Measurements from ENCODE around the gene TRAPPC10.

TRAPPC10 gene, protein sequence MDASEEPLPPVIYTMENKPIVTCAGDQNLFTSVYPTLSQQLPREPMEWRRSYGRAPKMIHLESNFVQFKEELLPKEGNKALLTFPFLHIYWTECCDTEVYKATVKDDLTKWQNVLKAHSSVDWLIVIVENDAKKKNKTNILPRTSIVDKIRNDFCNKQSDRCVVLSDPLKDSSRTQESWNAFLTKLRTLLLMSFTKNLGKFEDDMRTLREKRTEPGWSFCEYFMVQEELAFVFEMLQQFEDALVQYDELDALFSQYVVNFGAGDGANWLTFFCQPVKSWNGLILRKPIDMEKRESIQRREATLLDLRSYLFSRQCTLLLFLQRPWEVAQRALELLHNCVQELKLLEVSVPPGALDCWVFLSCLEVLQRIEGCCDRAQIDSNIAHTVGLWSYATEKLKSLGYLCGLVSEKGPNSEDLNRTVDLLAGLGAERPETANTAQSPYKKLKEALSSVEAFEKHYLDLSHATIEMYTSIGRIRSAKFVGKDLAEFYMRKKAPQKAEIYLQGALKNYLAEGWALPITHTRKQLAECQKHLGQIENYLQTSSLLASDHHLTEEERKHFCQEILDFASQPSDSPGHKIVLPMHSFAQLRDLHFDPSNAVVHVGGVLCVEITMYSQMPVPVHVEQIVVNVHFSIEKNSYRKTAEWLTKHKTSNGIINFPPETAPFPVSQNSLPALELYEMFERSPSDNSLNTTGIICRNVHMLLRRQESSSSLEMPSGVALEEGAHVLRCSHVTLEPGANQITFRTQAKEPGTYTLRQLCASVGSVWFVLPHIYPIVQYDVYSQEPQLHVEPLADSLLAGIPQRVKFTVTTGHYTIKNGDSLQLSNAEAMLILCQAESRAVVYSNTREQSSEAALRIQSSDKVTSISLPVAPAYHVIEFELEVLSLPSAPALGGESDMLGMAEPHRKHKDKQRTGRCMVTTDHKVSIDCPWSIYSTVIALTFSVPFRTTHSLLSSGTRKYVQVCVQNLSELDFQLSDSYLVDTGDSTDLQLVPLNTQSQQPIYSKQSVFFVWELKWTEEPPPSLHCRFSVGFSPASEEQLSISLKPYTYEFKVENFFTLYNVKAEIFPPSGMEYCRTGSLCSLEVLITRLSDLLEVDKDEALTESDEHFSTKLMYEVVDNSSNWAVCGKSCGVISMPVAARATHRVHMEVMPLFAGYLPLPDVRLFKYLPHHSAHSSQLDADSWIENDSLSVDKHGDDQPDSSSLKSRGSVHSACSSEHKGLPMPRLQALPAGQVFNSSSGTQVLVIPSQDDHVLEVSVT

DNA sequence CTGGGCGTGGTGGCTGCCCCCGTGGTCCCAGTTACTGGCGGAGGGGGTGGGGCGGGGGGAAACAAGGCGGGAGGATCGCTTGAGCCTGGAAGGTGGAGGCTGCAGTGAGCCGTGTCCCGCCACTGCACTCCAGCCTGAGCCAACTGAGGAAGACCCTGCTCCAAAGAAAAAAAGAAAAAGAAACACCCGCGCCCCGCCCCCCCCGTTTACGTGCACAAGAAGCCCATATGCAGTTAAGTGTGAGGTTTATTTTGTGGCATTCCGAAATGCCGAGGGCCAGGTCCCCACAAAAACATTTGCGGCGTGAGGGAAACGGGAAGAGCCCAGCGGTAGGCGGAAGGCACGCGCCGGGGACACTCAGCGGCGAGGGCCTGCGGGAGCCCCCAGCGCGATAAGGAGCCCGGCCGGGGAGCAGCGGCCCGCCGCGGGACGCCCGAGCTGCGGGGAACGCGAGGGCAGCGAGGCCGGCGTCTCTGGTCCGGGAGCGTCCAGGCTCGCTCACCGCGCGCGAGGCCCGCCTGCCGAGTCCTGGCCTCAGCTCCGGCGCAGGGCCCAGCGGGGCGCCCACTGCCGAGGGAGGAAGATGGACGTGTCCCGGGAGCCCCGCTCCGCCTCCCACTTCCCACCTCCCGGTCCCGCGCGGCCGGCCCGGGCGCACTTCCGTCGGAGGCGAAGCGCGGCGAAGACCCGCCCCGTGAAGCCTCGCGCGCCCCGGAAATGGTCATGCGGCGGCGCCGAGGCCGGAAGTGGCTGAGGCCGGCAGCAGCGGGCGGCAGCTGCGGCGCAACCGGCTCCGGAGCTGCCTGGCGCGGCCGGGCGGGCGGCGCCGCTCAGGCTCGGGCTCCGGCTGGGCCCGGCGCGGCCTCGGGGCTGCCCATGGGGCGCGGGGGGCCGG is at the start of gene TRAPPC10:
TRAPPC10 (plus strand) TSS at position 731 of the 895 bp plus-strand sequence. CDS start 185 bp downstream, outside the sequence.
- peak; percentile 74 for DNase-seq

DNA sequence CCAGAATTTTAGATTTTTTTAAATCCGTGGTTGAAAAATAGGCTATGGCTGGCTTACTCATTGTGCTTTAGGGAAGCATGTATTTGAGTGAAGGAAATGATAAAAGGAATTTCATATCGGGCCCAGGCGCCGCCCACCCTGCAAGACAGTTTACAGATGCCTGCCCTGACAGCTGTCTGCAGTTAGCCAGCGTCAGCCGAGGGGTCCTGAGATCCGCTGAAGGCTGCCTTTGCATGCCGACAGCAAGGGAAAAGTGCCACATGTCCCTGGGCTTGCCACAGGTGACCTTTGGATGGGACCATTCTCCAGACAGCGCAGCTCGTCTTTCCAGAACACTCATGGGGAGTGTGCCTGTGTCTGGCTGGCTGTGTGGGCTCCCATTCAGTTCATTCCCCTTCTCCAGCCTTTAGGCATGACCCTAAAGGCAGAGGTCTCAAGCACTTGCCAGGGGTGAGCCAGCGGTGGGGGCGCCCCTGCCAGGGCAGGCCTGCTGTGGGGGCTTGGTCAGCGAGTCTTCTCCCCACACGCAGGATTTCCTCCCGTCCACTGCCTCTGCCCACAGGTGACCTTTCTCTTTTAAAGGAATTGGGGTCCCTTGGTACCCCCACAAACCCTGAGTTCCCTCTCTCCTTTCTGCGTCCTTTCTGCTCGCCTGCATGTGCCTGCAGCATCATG is 46.1 kb upstream of the TRAPPC10 start:
- no peak for DNase-seq

DNA sequence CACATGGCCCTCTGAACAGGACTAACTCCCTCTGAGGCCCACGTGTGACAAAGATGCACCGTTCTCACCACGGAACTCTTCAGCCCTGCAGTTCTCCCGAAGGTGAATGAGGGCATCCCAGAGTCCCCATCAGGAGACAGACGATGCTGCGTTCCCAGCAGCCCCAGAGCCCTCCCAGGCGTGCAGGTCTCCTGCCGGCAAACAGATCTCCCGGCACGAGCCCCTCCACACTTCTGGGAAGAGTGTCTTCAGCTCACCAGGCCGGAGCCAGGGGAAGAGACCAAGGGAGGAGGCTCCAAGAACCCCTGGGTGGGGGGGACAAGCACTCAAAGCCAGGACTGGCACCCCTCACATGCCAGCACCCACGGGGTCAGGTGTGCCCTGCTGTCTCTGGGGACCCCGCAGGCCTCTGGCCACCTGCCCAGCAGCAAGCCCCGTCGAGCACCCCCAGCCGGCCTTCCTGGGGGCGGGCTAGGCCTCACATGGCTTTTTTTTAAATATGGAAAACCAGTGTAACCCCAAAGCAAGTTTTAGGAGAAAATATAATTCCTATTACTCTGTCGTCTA is 45.1 kb upstream of the TRAPPC10 start:
- DNase-seq: no peak

DNA sequence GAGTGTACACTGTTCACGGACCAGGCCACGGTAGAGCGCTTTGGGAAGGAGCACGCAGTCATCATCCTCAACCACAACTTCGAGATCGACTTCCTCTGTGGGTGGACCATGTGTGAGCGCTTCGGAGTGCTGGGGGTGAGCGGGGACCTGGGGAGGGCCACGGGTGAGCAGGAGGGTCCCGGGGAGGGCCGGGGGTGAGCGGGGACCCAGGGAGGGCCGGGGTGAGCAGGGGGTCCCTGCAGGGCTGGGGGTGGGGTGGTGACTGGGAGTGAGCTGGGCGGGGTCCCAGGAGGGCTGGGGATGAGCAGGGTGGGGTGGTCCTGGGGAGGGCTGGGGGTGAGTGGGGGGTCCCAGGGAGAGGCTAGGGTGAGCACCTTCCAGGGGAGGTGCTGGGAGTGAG is 44.1 kb upstream of the TRAPPC10 start:
- no peak for DNase-seq

DNA sequence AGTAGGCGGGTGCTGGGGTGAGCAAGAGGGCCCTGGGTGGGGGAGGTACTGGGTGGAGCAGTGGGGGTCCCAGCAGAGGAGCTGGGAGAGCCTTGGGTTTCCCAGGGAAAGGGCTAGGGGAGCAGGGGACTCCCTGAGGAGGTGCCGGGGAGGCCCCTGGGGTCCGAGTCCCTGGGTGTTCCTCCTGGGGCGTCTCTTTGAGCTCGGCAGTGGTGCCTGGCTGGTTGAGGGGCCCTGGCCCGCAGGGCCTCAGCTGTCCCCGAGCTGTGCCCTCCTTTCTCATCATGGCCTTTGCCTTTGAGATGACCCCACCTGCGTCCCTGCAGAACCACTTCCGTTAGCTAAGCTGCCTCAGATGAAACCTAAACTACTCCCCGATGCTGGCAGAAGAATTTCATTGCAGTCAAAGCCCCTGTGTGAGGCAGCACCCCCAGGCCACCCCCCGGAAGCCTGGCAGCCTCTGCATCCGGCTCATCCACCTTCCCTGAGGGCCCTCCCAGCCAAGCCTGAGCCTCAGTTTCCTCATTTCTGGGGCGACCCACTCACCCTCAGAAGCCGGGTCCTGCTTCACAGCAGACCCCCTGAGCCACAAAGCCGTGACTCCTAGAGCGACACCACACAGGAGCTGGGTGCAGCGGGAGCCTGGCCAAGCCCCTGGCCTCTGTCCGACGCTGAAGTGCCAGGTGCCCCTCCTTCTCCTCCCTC is 43.5 kb upstream of the TRAPPC10 start:
- no peak for DNase-seq

DNA sequence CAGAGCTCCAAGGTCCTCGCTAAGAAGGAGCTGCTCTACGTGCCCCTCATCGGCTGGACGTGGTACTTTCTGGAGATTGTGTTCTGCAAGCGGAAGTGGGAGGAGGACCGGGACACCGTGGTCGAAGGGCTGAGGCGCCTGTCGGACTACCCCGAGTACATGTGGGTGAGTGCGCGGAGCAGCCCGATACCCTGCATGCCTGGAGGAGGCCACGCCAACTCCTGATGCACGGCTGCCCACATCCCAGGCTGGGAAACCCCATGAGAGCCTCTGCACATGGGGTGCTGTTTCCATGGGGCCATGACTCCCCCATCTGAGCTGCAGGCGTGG is 43.0 kb upstream of the TRAPPC10 start:
- no peak for DNase-seq

DNA sequence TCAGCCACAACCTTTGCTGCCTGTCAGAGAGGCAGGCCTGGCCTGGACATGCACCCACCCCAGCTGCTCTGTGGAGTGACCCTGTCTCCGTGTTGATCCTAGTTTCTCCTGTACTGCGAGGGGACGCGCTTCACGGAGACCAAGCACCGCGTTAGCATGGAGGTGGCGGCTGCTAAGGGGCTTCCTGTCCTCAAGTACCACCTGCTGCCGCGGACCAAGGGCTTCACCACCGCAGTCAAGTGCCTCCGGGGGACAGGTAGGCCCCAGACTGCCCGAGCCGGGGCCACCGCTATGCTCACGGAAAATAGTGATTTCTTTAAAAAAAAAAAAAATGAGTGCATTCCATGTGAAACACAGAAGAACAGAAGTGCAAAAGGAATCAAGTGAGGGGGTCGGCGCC is 41.6 kb upstream of the TRAPPC10 start:
- no peak for DNase-seq

DNA sequence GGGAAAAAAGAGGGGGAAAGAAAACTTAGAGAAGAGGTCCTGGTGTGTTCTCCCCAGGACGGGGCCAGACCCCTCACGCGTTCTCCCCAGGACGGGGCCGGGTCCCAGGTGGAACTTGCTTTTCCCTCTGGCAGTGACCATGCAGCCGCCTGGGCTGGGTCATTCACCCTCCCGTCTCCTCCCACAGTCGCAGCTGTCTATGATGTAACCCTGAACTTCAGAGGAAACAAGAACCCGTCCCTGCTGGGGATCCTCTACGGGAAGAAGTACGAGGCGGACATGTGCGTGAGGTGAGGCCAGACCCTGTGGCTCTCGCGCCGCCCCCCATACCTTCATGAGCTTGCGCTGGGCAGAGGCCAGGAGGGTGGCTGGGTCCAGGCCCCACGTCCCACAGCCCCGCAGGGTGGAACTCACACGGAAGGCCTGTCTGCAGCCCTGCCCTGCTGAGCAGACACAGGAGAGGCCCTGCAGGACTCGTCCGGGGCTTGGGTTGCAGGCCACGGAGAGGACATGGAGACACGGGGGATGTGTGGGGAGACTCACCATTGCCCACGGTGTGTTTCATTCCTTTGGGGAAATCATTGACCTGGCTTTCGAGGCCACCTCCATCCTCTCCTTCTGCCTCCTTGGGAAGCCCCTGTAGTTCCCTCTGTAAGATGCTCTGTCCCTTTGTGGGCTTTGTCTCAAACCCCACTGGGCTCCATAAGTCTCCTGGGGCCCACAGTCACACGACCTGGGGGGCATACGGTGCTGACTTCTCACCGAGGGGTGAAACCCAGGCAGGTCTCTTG is 40.7 kb upstream of the TRAPPC10 start:
- no peak for DNase-seq

DNA sequence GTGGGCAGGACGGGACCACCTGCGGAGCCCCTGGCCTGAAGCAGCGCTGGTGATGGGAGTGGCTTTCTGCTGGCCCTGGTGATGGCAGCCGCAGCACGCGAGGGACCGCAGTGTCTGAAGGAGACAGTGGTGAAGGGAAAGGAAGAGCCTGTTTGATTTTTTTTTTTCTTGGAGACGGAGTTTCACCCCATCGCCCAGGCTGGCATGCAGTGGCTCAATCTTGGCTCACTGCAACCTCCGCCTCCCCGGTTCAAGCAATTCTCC is 40.2 kb upstream of the TRAPPC10 start:
- no peak for DNase-seq

DNA sequence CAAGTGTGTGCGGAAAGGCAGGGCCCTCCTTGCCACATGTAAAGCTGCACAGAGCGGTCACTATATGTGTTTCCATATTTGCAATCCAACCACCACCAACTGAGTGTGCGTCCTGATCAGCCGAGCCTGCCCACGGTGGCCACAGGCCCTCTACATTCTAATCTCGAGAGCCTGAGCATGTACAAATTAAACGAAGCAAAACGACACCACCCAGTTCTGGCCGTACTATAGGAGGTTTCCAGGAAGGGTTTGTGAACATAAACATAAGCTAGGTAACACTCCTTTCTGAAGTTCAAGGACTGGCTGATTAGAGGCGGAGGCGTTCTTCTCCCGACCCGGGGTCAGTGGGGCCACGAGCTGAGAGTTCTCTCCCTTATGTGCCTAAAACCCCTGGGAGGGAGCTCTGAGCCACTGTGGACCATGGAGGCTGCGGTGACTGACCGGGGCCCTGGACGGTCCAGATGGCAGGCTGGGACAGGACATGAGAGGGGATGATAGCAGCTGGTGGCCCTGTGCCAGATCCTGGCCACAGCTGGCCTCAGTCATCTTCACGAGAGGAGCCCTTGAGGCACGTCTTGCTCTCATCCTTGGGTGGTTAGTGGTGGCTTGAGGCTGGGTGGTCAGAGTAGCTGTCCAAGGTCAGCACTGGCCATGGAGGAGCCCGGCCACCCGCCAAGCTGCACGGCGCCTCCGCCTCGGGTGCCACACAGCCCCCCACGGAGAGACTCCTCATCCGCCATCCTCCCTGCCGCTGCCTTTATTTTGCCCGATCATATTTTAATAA is 39.1 kb upstream of the TRAPPC10 start:
- DNase-seq: no peak

DNA sequence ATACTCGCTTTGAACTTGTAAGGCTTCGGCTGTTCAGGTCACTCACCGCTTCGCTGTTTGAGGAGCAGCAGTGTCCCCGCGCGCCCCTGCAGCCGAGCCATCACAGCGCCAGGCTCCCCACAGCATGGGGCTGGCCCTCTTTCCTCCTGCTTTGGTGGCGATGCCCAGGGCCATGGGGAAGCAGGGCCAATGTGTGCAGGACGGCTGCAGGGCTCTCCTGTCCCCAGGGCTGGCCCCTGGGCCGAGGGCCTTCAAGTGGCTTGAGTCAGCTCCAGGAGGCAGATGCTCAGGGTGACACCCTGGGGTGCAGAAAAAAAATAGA is 38.5 kb upstream of the TRAPPC10 start:
- DNase-seq: no peak

DNA sequence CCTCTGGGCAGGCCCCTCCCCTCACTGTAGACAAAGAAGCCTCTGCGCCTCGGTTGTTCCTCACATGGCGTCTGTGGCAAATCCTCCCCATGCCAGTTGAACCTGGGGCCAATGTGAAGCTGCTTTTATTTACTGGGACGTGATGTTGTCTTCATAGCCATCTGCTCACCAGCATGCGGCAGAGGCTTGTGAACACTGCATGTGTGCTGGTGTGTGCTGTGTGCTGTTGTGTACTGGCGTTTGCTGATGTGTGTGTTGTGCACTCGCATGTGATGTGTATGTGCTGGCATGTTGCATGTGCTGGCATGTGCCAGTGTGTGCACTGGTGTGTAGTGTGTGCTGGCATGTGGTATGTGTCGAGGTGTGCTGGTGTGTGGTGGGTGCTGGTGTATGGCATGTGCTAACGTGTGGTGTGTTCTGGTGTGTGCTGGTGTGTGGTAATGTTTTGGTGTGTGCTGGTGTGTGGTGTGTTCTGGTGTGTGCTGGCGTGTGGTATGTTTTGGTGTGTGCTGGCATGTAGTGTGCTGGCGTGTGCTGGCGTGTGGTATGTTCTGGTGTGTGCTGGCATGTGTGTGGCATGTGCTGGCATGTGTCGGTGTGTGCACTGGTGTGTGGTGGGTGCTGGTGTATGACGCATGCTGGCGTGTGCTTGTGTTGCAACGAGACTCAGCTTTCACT is 37.2 kb upstream of the TRAPPC10 start:
- no peak for DNase-seq

DNA sequence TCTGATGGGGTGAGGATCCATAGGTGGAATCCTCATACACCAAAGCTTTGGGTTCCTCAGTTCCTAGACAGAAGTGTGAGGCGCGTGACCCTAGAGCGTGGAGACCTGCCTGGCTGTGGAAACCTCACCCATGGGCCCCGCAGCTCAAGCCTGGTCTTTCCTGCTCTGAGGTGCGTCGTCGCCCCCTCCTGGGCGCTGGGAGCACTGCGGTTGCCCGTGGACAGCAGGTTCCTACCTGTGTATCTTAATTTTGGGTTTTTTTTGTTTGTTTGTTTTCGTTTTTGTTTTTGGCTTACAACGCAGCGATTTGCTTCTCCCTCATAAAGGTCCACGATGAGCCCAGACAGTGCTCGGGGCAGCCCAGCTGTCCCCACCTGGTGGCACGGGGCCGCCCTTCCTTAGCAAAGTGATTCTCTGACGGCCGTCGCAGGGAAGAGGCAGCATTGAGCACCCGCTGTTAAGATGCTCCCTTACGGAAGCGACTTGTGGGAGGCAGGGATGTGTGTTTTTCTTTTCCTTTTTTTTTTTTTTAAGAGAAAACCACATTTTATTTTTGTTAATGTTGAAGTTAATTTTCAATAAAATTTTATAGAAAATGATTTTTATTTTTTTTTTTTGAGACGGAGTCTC is 36.5 kb upstream of the TRAPPC10 start:
- peak; percentile 87 for DNase-seq

DNA sequence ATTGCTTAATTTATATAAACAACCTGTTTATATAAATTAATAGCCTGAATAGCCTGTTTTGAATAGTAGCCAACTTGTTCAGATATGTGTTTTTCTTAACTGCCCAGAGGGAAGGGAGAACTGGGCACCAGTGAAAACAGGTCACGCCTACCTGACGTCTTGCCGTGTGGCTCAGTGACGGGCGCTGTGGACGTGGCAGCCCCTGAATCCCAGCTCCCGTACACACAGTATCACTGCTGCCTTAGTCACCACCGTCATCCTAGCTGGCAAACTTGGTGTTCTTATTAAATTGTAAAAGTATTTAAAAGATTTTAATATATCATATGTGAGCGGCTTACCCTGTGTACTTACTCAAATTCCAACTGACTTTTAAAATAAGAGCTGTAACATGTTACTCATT is 35.4 kb upstream of the TRAPPC10 start:
- no peak for DNase-seq

DNA sequence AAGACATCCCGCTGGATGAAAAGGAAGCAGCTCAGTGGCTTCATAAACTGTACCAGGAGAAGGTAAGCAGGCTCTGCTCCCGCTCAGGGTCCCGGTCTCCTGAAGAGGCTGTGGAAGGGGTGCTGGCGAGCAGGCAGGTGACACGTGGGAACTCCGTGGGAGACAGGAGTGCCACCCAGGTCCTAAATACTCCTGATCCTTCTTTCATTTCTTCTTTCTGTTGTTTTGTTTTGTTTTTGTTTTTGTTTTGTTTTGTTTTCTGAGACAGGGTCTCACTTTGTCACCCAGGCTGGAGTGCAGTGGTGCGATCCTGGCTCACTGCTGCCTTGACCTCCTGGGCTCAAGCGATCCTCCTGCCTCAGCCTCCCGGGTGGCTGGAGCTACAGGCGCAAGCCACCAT is 34.0 kb upstream of the TRAPPC10 start:
- no peak for DNase-seq

DNA sequence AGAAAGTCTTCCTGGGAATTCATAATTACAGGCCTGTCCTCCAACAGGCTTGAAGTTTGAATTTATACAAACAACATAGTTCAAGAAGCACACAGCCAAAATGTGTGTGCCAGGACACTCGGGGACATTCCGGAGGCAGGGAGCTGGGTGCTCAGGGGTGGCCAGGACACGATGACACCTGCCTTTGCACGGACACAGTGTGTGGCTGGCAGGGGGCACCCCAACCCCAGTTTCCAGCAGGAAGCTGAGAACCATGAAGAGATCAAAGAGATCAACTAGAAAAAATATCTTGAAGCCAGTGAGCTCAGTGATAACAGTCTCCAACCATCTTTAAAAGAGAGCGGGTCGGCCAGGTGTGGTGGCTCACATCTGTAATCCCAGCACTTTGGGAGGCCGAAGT is 32.5 kb upstream of the TRAPPC10 start:
- DNase-seq: no peak

DNA sequence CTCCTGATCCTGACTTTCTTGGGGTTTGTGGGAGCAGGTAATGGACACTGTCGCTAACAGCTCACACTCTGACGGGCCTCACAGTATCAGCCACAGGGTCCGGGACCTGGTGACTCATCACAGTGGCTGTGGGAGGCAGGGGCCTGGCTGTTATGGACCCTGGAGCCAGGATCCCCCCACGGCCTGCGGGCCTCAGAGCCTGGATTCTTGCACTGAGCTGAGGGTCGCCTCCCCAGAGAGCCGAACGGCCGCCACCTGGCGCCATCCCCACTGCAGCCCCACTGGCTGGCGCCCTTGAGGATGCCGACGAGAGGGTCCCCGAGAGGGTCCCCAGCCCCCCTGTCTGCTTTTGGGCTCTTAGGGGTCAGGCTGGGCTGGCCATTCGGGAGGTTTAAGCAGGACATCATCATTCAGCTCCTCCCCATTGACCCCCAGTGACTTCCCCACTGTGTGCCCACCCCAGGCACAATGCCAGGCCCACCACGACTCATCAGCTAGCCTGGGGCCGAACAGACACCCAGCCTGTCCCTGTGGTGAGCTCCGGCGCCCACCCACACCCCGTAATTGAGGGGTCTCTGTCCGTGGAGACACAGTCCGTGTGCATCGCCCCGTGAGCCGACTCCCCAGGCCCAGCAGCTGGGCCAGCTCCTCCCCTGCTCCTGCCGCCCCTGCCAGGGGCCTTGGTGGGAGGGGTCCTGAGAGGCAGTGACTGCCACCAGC is 30.8 kb upstream of the TRAPPC10 start:
- no peak for DNase-seq

DNA sequence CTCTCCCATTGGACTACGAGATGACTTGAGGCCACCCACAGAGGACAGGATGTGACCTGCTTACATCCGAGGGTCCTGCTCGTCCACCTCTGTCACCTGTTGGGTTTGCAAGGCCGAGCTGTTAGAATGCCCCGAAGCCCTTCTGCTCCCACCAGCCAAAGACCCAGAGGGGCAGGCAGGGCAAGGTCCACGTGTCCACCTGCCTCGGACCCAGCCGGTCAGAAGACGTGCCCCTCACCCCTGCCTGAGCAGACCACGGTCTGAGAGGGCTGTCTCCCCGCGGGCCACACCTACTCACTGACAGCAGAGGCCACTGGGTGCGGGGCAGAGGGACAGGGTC is 30.3 kb upstream of the TRAPPC10 start:
- DNase-seq: no peak

All from activated CD8-positive, alpha-beta memory T cell treated with anti-CD3 and anti-CD28 coated beads, Interleukin-2, amount 50 U/mL, for 4 hours (primary cell).